ENCODE data around the gene FRRS1L.
"Not testable (repeated sequence)": the region's sequence is repeated elsewhere in the genome, so short reads cannot be mapped to it uniquely, and the experiment has no call there.

FRRS1L gene

DNA sequence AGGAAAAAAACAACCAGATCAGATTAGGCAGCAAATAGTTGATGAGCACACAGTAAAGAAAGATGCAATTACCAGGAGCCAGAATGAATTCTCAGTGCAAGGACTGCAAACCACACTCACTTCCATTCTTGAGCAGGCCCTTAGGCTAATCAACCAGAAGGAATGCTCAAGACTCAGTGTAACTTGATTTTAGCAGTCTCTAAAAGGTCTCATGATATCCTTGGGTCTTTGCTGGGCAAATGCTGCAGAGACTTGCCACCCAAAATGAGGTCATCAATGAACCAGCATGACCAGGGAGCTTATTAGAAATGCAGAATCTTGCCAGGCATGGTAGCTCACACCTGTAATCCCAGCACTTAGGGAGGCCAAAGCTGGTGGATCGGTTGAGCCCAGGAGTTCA is 27.2 kb downstream of the FRRS1L start:
- TF ChIP-seq, protein P1, sequence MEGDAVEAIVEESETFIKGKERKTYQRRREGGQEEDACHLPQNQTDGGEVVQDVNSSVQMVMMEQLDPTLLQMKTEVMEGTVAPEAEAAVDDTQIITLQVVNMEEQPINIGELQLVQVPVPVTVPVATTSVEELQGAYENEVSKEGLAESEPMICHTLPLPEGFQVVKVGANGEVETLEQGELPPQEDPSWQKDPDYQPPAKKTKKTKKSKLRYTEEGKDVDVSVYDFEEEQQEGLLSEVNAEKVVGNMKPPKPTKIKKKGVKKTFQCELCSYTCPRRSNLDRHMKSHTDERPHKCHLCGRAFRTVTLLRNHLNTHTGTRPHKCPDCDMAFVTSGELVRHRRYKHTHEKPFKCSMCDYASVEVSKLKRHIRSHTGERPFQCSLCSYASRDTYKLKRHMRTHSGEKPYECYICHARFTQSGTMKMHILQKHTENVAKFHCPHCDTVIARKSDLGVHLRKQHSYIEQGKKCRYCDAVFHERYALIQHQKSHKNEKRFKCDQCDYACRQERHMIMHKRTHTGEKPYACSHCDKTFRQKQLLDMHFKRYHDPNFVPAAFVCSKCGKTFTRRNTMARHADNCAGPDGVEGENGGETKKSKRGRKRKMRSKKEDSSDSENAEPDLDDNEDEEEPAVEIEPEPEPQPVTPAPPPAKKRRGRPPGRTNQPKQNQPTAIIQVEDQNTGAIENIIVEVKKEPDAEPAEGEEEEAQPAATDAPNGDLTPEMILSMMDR (IDR thresholded peaks at IDR 0.05; ENCODE audit: low read depth, low read length) = no peak
- H3K4me3 ChIP-seq (replicated peaks in 1 of 2; ENCODE audit: low read depth in 2 of 2, low read length in 2 of 2) = no peak overlapping the region
- no peak for DNase-seq (ENCODE audit: low read depth in 2 of 2)

DNA sequence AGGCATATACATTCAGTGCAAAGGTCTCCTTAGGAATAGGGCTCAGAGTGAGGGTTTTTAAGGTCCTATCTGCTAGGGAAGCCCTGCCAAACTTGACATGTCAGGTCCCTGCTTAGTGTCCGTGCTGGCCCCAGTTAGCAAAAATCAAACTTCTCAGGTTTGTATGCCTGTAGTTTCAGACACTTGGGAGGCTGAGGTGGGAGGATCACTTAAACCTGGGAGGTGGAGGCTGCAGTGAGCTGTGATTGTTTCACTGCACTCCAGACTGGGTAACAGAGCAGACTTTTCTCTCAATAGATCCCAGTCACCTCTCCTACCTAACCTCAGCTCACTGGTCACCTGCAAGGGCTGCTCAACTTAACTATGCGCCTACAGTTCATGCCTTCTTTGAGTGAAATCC is 28.6 kb downstream of the FRRS1L start:
- DNase-seq (ENCODE audit: low read depth in 2 of 2) = no peak
- TF ChIP-seq, protein P1 (IDR thresholded peaks at IDR 0.05; ENCODE audit: low read depth, low read length) = no peak
- no peak overlapping the region for H3K4me3 ChIP-seq (replicated peaks in 1 of 2; ENCODE audit: low read depth in 2 of 2, low read length in 2 of 2)

DNA sequence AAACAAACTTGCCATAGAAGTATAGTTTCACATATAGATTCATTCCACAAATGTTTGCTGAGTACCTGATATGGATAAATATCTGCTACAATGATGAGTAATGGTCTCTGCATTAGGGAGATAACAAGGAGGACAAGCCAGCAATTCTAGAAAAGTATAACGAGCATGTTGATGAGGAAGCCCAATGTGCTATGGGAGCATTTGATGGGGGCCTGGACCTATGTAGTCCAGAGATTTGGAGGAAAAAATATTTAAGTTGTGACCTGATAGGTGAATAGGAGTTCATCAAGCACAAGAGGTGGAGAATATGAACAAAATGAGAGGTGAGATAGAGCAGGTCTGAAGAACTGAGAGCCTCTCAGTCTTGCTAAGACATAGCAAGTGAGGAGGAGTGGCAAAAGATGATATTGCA is 32.9 kb downstream of the FRRS1L start:
- TF ChIP-seq, protein P1 (IDR thresholded peaks at IDR 0.05; ENCODE audit: low read depth, low read length) = no peak
- no peak overlapping the region for H3K4me3 ChIP-seq (replicated peaks in 1 of 2; ENCODE audit: low read depth in 2 of 2, low read length in 2 of 2)
- no peak for DNase-seq (ENCODE audit: low read depth in 2 of 2)

DNA sequence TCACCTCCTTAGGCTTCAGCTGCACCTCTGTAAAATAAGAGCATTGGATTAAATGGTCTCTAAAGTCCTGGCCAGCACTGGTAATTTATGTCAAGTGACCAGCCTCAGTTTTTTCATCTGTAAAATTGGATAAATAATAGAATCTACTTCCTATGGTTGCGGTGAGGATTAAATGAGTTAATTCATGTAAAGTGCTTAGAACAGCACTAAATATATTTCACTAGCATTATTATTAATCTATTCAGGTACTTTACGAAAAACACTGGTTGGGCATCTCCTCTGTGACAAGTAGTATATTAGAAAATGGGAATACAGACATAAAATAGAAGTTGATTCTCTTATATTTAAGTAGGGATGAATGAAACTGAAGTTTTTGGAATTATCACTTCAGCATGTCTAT is 33.5 kb downstream of the FRRS1L start:
- no peak overlapping the region for H3K4me3 ChIP-seq (replicated peaks in 1 of 2; ENCODE audit: low read depth in 2 of 2, low read length in 2 of 2)
- TF ChIP-seq, protein P1 (IDR thresholded peaks at IDR 0.05; ENCODE audit: low read depth, low read length) = no peak
- DNase-seq (ENCODE audit: low read depth in 2 of 2) = no peak

DNA sequence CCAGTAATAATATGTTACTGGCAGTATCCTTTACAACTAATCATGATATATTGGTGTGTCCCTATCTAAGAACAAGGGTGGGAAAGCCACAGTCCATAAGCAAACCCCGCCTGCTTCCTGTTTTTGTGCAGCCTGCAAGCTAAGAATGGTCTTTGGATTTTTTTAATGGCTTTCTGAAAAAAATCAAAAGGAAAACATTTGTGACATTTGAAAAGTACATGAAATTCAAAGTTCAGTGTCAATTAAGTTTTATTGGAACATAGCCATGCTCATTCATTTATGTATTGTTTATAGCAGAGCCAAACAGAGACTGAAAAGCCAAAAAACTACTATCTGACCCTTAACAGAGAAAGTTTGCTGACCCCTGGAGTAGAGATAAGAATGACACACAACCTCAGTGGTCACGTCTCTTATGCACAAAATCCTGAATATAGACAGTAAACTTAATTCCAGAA is 34.5 kb downstream of the FRRS1L start:
- DNase-seq (ENCODE audit: low read depth in 2 of 2) = no peak
- TF ChIP-seq, protein P1 (IDR thresholded peaks at IDR 0.05; ENCODE audit: low read depth, low read length) = no peak
- H3K4me3 ChIP-seq (replicated peaks in 1 of 2; ENCODE audit: low read depth in 2 of 2, low read length in 2 of 2) = no peak overlapping the region

DNA sequence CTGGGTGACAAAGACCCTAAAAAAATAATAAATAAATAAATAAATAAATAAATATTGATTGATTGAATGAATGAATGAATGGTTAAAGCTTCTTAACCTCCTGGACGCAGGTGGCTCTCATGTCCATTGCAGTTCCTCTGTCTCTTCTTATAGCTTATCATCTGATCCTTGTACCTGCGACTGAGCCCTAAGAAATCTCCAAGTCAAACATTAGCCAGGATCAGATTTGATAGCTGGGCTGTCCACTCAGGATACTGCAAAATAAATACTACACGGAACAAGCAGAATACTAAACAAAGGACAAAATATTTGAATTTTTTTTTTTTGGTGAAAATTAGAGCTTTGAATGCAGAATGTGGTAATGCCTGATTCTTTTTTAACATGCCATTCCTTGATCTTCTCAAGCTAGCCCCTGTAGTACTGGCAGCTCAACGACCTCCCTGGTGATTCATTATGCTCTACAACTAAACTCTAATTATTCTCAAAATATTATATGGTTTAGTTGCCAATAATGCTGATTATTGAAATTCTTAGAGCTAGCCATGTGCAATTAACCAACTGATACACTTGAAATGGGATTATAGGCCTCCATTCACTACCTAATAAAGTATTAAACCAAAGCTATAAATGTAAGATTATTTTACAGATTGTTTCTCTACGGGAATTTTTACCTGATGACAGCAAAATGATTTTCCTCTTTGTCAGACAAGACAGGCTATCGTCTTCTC is 37.4 kb downstream of the FRRS1L start:
- DNase-seq (ENCODE audit: low read depth in 2 of 2) = no peak
- no peak overlapping the region for H3K4me3 ChIP-seq (replicated peaks in 1 of 2; ENCODE audit: low read depth in 2 of 2, low read length in 2 of 2)
- TF ChIP-seq, protein P1 (IDR thresholded peaks at IDR 0.05; ENCODE audit: low read depth, low read length) = no peak

DNA sequence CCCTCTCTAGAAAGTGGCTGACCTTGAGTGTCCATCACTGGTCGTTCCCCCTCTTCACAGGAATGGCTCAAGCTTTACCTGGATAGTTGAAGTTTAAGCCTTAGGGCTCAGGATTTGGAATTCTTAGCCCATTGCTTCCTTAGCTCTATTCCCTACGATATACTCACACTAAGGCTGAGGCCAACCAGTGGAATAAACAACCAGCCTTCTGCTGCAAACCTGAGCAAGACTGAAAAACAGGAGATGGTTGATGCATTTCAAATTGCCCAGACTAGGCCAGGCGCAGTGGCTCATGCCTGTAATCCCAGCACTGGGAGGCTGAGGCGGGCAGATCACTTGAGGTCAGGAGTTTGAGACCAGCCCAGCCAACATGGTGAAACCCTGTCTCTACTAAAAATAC is 40.4 kb downstream of the FRRS1L start:
- H3K4me3 ChIP-seq (replicated peaks in 1 of 2; ENCODE audit: low read depth in 2 of 2, low read length in 2 of 2); DNase-seq (ENCODE audit: low read depth in 2 of 2): not testable (repeated sequence)
